NCI-H2081 treated with DMSO at 0.1 percent for 48 hours (cell line): Measurements from ENCODE around the gene C1QTNF2.
"Not testable (repeated sequence)": the region's sequence is repeated elsewhere in the genome, so short reads cannot be mapped to it uniquely, and the experiment has no call there.

Source experiments
- DNase-seq: peaks from one replicate; lab custom pipeline; 2025; lab: John Stamatoyannopoulos, UW

C1QTNF2 gene

DNA sequence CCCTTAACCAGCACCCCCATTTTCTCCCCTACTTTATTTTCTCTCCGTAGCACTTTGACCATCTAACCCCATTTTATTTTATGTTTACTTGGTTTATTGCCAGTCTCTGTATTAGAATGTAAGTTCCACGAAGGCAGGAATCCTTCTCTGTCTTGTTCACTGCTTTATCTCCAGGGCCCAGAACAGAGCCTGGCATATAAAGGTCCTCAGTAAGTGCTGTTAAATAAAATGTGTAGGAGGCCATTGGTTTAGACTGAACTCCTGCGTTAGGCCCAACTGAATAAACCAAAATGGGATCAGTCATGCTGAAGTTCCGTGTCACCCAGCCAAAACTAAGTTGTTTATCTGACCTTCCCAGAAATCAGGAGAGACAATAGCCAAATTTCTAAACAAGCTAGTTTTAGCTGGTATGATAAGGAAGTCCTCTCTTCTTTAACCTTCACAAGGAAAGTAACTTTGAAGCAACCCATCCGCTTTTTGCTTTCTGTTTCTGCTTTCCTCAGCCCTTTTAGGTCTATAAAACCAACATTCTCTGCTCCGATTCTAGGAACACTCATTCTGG lies 29.0 kb downstream of the C1QTNF2 start:
- DNase-seq: no peak

DNA sequence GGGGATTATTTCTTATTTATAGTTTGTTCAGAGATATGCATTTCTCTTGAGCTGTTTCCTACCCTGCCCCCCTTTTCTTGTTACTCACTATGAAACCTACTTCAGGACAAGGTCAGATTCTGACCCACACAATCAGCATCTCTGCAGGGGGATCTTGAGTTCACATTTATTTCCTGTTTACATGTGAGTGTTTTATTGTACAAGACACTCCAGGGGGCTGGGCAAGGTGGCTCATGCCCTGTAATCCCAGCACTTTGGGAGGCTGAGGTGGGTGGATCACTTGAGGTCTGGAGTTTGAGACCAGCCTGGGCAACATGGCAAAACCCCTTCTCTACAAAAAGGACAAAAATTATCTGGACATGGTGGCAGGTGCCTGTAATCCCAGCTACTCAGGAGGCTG lies 29.9 kb downstream of the C1QTNF2 start:
- not testable (repeated sequence) for DNase-seq

DNA sequence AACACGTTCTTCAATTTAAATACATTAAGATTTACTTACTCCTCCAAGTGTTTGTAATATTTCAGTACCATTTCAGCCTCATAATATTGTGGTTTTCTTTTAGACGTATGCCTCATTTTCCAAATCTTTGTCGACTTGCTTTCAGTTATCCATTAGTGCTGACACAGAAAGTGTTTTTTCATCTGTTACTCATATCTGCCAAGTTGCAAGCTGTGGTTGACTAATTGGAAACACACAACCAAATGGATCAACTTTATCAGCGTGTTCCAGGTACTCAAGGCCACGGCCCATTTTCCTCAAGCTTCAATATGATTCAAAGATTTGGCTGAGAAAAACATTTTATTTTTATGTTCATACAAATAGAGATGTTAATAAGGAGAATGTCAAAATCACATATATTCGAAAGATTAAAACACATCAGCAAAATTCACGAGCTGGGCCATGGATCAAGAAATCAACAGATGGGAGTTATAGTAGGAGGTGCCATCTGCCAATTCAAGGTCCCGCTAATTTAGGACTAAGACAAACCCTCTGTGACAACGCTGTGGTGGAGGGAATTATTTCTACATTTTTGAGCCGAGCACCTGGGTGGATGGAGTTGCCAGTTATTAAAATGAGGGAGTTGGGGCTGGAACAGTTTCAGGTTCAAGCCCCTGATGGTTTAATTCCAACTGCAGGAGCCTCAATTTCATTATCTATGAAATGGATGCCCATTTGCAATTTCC lies 30.9 kb downstream of the C1QTNF2 start:
- DNase-seq: no peak

DNA sequence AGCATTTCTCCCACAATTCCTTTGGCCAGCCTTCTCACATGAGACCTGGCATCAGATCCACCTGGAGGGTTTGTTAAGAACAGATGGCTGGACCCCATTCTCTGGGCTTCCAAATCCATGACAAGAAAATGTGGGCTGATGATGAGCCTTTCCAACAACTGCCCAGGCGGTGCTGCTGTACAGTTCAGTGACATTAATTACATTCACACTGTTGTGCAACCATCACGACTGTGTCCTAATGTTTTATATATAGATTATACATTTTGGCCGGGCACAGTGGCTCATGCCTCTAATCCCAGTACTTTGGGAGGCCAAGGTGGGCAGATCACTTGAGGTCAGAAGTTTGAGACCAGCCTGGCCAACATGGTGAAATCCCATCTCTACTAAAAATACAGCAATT lies 35.7 kb downstream of the C1QTNF2 start:
- not testable (repeated sequence) for DNase-seq

DNA sequence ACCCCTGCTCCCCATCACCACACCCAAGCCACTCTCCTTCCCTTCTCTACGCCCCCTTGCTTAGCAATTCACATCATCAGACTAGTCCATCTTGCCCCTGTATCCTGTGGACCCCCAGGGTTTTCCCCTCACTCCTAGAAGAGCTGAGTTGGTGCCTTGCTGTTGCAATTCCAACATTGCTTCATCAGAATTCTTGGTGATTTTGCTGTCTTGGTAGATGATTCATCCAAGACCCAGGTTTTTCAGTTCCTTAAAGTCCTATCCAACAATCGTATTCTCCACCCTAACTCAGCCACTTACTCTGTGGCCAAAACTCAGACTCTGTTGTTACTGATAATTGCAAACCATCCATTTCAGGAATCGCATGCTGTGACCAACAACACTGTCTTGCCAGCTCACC lies 36.7 kb downstream of the C1QTNF2 start:
- no peak for DNase-seq

DNA sequence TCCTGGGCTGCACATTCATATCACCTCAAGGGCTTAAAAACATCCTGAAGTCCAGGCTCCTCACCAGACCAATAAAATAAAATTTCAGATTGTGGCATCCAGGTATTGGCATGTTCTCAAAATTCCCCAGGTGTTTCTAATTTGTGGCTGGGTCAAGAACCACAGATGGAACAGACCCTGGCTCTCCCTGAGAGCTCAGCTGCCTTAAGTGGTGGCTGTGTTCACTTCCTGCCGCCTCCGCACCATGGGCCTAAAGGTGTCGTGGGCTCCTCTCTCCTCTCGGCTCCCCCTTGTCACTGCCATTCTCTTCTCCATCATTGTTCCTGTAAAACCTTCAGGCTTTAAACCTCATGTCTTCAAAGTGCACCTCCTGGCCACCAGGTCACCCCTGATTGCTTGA lies 40.2 kb downstream of the C1QTNF2 start:
- DNase-seq: no peak

DNA sequence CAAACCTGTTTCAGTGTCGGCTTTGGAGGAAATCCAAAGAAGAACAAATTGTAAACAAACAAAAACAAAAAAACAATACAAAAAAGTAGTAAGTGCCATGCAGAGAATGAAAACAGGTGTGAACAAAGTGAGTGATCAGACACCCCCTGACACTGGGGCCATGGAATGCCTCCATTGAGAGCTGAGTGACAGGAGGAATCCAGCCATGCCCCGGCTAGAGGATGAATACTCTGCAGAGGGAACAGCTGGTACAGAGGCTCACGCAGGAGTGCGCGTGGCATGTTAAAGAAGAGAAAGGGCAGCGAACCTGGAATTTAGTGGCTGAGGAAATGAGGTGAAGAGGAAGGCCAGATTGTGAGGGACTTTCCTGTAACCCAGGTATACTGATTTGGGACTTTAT lies 42.6 kb downstream of the C1QTNF2 start:
- DNase-seq: no peak

DNA sequence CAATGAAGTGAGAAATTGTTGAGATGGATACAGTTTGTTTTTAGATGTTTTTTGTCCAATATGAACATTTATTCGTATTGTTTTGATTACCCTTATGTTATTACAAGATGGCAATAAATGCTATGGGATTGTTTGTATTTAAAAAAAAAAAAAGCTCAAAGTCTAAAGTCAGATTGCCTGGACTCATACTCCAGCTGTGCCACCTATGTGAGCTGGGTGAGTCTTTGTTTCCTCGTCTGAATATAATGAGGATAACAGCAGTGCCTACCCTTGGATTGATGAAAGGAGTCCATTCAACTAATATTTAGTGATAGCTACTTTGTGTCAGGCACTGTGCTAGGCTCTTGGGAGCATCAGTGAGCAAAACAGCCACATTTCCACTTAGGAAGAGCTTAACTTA lies 43.4 kb downstream of the C1QTNF2 start:
- no peak for DNase-seq

DNA sequence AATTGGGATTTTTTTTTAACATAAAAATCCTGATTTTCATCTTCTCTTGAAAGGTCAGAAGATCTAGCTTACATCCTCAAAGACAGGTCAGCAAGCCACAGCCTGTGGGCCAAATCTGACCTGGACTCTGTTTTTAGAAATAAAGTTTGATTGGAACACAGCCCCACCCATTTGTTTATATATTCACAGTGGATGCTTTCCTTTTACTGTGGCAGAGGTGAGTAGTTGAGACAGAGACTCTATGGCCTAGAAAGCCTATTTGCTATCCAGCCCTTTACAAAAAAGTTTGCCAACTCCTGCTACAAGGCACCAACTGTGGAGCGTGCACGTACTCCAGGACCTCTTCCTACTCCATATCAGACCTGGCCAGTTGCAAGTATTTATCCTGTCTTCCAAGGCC lies 44.7 kb downstream of the C1QTNF2 start:
- DNase-seq: no peak

DNA sequence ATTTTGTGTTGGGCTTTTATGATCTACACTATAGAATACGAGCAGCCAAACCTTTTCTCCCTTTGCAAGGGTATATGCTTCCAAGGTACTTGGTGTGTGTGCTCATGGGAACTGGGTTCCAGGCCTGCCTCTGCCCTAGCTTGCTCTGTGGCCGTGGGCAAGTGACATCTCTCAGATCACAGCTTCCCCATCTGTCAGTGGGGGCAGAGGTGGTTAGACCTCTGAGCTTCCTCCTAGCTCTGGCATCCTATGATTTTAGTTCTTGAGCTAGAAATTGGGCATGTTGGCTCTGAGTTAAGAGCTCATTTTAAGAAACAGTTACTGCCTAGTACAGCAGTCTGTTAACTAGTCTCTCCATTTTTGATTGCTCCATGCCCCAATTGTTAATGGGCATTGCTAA lies 45.5 kb downstream of the C1QTNF2 start:
- no peak for DNase-seq

DNA sequence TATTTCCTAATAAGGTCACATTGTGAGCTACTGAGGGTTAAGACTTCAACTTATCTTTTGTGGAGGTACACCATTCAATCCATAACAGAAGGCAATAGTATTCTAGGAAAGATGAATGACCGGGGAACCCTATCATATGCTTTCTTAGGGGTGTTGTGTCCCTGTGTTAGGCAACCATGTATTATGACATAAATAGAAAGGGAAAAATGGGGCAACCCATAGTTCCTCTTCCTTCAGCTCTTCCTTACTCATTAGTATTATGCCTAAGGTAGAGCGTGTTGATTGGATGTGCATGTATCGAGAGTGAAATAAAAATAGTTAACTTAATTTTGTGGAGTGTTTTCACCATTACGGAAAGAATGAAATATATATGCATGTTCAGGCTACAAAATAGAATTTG lies 52.0 kb downstream of the C1QTNF2 start:
- no peak for DNase-seq

DNA sequence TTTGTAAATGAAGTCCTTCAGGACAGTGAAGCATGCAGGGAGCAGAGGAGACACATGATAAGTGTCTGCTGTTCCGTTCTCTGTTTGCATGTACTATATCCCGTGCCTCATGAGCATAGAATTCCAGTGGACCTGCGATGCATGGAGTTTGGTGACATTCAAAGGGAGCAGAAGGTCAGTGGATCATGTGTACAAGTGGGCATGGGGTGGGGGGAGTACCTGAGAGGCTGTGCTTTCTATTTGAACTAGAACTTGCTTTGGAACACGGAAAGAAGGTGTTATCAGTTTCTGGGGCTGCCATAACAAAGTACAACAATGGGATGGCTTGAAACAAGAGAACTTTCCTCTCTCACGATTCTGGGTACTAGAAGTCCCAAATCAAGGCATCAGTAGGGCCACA lies 53.0 kb downstream of the C1QTNF2 start:
- no peak for DNase-seq

DNA sequence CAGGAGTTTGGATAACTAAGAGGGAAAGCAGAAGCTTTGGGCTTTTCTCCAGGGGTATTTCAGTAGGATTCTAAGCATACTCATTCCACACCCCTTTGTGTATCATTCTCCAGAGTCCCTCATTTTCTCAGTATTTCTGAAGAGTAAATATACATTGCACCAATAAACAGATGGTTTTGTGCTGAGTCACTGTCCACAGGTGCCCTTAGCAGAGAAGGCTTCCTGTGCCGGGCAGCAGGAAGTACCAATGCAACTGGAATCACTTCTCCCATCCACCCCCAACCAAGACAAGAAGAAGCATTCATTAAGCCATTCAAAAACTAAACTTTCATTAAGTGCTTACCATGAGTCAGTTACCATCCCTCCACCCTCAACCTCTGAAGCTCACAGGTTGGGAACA lies 54.5 kb downstream of the C1QTNF2 start:
- DNase-seq: peak; percentile 28

DNA sequence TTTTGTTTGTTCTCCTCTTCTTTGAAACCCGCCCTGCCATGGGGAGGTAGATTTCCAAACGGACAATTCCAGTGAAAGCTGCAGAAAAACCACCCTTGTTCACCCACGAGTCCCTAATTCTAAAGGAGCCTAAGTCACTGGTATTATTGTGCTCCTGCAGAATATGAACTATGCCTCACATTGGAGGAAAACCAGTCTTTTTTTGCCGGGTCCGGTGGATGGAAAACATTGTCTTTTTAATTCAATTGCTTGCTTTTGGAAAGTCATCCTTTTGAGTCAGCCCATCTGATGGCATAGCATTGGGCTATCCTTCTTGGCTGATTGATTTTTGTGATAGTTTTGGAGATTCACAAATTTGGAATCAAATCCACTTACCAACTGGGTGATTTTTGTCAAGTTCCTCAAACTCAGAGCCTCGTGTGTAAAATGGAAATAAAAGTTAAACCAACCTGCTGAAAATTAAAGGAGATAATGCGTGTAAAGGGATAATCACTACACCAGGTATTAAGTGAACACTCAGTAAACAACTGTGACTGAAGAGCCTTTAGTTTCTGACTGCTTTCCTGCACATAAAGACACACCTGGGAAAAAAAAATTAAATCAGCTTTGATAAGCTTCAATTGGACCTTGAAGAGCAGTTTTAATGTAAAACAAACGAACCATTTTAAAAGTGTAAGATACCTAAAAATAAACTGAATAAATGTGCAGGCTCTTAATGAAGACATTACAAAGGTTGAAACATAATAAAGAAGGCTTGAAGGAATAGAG lies 57.3 kb downstream of the C1QTNF2 start:
- DNase-seq: no peak

DNA sequence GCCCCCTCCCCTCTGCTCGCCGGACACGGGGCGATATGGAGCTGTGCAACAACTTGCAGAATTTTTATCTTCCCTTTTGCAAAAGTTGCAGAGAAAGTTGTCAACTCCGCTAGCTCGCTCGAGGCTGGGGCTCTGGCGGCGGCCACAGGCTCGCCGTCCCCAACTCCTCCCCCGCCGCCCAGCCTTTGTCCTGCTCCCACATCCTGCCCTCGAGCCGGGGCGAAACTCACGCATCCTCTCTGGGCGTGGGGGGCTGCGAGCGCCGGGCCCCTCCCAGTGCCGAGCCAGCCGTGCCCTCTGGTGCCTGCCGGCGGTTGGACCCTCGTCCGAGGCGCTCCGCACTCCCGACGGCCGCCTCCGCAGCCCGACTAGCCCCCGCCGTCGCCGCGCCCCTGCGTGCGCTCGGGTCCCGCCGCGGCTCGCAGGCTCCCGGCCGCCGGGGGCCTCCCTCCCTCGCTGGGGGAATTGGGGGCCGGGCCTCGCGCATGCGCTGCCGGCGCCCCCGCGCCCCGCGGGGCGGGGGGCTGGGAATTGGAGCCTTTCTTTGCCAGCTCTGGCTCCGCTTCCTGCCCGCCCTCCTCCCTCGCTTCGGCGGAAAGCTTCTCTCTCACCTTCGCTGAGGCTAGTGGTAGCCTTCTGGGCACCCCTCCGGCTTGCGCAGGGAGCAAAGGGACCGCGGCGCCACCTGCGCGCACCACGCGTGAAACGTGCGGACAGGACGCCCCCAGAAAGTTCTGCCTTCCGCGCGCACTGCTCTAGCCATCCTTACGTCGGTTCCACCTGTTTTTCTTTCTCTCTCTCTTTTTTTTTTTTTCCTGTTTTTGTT lies 58.1 kb downstream of the C1QTNF2 start, which contains the start of gene CCNJL:
Gene CCNJL, minus strand, starts transcription at position 431 of the 826 bp plus-strand sequence. CDS start 641 bp downstream, outside the sequence.
- DNase-seq: peak; percentile 59

DNA sequence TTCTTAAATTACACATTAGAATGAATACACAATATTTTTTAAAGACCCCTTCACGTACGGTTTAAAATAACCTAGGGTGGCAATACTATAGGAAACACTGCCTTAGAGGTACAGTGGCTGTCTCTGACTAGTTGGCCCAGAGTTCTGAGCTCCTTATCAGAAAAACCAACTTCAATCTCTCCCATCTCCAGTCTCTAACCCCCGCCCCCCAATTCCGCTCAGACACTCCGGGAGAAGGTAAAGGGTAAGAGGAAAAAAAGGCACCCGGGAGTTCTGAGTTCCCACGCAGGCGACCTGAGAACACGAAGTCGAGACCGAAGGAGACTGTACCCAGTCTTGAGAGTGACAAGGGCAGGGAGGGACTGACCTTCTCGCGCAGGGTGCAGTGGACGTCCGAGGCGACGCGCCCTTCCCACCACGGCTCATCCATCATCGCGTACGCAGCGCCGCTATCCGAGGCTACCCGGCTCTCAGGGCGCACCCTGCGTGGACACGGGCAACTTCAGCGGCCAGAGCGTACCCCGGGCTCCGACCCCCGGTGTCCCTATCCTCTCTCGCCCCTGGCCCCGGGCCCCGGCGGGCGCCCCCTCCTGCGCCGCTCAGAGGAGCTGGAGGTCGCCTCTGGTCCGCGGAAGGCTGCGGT lies 58.8 kb downstream of the C1QTNF2 start:
- no peak for DNase-seq

DNA sequence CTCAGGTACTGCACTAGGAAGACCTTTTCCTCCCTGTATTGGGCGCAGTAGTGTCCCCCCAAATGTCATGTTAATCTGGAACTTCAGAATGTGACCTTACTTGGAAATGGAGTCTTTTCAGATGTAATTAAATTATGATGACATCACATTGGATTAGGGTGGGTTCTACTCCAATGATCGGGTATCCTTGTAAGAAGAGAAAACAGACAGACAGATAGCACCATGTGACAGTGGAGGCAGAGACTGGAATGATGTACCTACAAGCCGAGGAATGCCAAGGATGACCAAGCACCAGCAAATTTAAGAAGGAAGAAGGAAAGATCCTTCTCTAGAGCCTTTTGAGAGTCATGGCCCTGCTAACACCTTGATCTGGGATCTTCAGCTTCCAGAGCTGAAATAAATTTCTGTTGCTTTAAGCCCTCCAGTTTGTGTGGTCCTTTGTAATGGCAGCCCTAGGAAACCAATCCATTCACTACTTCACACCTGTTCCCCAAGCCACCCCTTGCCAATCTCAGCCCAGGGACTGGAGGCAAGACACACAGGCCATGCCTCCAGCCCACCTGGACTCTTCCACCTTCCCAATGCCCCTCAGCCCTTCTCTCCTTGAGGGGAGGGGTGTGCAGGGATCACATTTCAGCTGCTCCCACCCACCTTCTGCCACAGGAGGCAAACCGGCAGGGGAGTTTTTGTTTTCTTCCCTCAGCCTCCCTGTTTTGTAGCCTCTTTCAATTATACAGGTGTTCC lies 59.7 kb downstream of the C1QTNF2 start:
- DNase-seq: no peak

DNA sequence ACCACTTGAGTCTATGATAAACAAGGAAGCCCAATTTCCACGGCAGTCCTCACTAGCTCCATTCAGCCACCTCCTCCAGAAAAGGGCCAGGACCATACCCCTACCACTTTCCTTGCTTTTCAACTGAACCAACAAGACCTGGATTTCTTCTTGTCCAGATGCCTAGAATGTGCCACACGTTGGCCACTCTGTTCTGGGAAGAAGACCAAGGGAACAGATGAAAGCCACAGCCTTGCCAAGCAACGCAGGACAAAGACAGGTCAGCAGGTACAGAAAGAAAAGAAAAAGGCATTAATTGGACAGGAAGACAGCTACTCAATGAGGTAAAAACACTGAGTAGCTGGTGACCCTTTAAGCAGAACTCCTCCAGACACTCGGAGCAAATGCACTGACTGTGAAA lies 60.3 kb downstream of the C1QTNF2 start:
- no peak for DNase-seq

DNA sequence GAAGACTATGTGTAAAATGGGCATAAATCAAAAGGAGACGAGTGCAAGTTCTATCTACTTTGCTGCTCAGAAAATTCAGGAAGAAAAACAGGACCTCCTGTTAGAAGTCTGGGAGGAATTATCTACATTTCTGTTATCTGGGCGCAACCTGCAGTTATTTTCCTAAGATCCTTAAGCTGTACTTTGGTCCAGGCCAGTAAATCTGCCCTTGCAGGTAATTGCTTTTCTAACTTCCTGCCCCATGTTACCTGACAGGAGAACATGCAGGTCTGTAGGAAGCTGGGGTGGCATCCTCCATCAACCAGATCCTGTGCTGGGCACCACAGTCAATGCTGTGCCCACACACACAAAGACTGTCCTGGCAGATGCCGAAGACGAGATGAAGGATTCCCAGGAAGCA lies 63.7 kb downstream of the C1QTNF2 start:
- no peak for DNase-seq

DNA sequence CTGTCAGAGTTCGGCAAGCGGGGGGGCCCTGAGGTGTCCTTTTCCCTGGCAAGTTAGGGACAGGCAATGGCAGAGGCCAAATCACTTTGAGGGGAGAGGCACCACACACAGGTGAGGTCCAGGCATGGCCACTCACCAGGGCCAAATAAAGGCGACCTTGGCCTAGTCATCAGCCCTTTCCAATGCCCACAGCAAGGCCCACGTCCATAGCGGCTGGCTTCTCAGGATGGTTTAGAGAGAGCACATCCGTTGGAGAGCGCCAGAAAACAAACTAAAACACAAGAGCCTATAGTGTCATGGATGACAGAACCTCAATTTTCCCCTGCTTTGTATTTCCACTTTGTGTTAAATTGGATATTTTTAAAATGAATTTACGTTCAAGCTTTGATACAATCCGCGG lies 65.1 kb downstream of the C1QTNF2 start:
- no peak for DNase-seq

DNA sequence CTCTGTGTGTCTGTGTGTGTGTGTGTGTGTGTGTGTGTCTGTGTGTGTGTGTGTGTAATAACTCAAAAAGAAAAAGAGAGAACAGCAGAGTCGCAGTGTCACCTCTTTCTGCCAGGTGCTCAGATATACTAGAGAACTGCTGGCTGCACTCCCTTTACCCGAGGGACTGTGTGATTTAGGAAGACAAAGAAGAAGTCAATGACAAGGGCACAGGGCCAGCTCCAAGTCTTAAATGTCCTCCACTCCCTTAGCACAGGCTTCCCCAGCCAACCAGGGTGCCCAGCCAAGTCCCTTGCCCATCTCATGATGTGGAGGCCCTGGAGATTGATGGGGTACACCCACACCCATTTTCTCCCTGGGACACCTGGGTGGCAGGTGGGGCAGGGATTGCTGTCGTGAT lies 66.7 kb downstream of the C1QTNF2 start:
- DNase-seq: no peak
